ENCODE results near the gene DCANP1. TPM values are rescaled to one million over a fixed set of nuclear protein-coding genes. Genes with fewer than 3 reads are reported as not detected.

DCANP1 gene
- total RNA-seq, 4 donors from 2014 or later = 0.26 TPM; not detected in 3

GRCh38 chr5:135465391-135466122, 18.4 kb upstream of the DCANP1 start:
- no peak for DNase-seq (ENCODE audit: extremely low spot score)
- intact Hi-C loops (cut with DNase I) = loop anchor here (1.0 to 10.0 kb wide), 2 partner anchors 87 to 359 kb away; no protein-coding TSS in a partner anchor
- 68% methylated on average over 12 of the region's 12 CpGs for WGBS
- TF ChIP-seq POLR2A (IDR thresholded peaks at IDR 0.05; ENCODE audit: low read depth) (no peak), POLR2AphosphoS5 (IDR thresholded peaks at IDR 0.05) (no peak), EP300 (IDR thresholded peaks at IDR 0.05) (no peak)
- TF ChIP-seq, protein P1, sequence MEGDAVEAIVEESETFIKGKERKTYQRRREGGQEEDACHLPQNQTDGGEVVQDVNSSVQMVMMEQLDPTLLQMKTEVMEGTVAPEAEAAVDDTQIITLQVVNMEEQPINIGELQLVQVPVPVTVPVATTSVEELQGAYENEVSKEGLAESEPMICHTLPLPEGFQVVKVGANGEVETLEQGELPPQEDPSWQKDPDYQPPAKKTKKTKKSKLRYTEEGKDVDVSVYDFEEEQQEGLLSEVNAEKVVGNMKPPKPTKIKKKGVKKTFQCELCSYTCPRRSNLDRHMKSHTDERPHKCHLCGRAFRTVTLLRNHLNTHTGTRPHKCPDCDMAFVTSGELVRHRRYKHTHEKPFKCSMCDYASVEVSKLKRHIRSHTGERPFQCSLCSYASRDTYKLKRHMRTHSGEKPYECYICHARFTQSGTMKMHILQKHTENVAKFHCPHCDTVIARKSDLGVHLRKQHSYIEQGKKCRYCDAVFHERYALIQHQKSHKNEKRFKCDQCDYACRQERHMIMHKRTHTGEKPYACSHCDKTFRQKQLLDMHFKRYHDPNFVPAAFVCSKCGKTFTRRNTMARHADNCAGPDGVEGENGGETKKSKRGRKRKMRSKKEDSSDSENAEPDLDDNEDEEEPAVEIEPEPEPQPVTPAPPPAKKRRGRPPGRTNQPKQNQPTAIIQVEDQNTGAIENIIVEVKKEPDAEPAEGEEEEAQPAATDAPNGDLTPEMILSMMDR (IDR thresholded peaks at IDR 0.05) = no peak
- Histone ChIP-seq H3K36me3 (no peaks in the 10 kb centered on the region), H3K9me3 (no peaks in the 10 kb centered on the region), H3K27ac (replicated peaks in 1 of 4) (no peak overlapping the region), H3K4me3 (no peak overlapping the region), H3K4me1 (peaks cover 0 to 13% (median 11%) of the 10 kb centered on the region in 4 donors), H3K27me3 (peaks cover 0 to 72% (median 0%) of the 10 kb centered on the region in 4 donors)

- WGBS = 60% methylated on average over 2 of the region's 6 CpGs
- Histone ChIP-seq H3K4me3 (no peak overlapping the region), H3K27me3 (peaks cover 0 to 83% (median 0%) of the 10 kb centered on the region in 4 donors), H3K9me3 (no peaks in the 10 kb centered on the region), H3K36me3 (no peaks in the 10 kb centered on the region), H3K27ac (replicated peaks in 1 of 4) (no peak overlapping the region), H3K4me1 (peaks cover 0 to 13% (median 11%) of the 10 kb centered on the region in 4 donors)
- TF ChIP-seq POLR2AphosphoS5 (IDR thresholded peaks at IDR 0.05) = no peak
- TF ChIP-seq EP300 (IDR thresholded peaks at IDR 0.05) = no peak
- TF ChIP-seq POLR2A (IDR thresholded peaks at IDR 0.05; ENCODE audit: low read depth) = no peak
- intact Hi-C loops (cut with DNase I) = loop anchor here (10.0 kb wide), 1 partner anchor 362 kb away; no protein-coding TSS in a partner anchor
- DNase-seq (ENCODE audit: extremely low spot score) = no peak
Observed at GRCh38 chr5:135462304-135462703, 15.2 kb upstream of the DCANP1 start.

DNA sequence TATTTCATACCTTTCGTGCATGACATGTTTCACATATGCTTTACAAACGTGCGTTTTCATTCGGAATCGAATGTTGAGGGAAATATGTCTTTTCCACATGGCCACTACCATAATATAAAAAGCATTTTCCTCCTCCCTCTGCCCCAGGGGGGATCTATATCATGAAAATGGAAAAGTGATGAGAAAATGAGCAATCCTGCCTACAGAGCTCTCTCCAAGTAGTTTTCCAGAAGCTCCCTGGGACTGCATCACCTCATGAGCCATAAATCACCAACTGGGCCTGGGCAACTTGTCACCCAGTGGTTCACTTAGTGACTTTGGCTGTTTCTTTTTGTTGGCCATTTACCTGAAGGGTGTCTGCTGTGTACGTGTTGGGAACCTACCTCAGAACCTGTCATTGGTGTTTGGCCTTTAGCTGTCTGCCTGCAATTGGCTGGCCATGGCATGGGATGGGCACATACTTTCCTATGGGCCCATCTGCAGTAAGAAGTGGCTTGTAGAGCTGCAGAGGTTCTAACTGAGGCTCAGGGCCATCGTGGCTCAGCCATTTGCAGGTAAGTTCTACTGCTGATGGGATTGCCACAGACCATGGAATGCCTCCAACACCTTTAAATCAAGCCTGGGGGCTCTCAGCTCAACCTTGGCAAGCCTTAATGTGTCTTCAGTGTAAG, 14.5 kb upstream of the DCANP1 start:
- DNase-seq (ENCODE audit: extremely low spot score) = no peak
- 87% methylated on average over 7 of the region's 7 CpGs for WGBS
- no peaks in the 10 kb centered on the region for H3K36me3 ChIP-seq
- H3K27me3 ChIP-seq = peaks cover 0 to 83% (median 0%) of the 10 kb centered on the region in 4 donors
- H3K4me1 ChIP-seq = peaks cover 0 to 9% (median 8%) of the 10 kb centered on the region in 4 donors
- H3K4me3 ChIP-seq = no peak overlapping the region
- intact Hi-C loops (cut with DNase I) = loop anchor here (10.0 kb wide), 1 partner anchor 363 kb away; no protein-coding TSS in a partner anchor
- no peak overlapping the region for H3K27ac ChIP-seq (replicated peaks in 1 of 4)
- no peak for TF ChIP-seq POLR2AphosphoS5 (IDR thresholded peaks at IDR 0.05)
- TF ChIP-seq, protein P1 (IDR thresholded peaks at IDR 0.05) = no peak
- TF ChIP-seq EP300 (IDR thresholded peaks at IDR 0.05) = no peak
- no peak for TF ChIP-seq POLR2A (IDR thresholded peaks at IDR 0.05; ENCODE audit: low read depth)
- H3K9me3 ChIP-seq = no peaks in the 10 kb centered on the region

- no peak for TF ChIP-seq EP300 (IDR thresholded peaks at IDR 0.05)
- TF ChIP-seq, protein P1 (IDR thresholded peaks at IDR 0.05) = no peak
- no peak for TF ChIP-seq POLR2AphosphoS5 (IDR thresholded peaks at IDR 0.05)
- TF ChIP-seq POLR2A (IDR thresholded peaks at IDR 0.05; ENCODE audit: low read depth) = no peak
- Histone ChIP-seq H3K4me1 (no peaks in the 10 kb centered on the region), H3K36me3 (no peaks in the 10 kb centered on the region), H3K27me3 (peaks cover 0 to 84% (median 0%) of the 10 kb centered on the region in 4 donors), H3K9me3 (no peaks in the 10 kb centered on the region), H3K27ac (replicated peaks in 1 of 4) (no peak overlapping the region), H3K4me3 (no peak overlapping the region)
- intact Hi-C loops (cut with DNase I) = loop anchor here (10.0 kb wide), 1 partner anchor 364 kb away; no protein-coding TSS in a partner anchor
- DNase-seq (ENCODE audit: extremely low spot score) = no peak
- WGBS = 76% methylated on average over 8 of the region's 11 CpGs
Observed at GRCh38 chr5:135460246-135461033, 13.3 kb upstream of the DCANP1 start.

Measured in esophagus muscularis mucosa (tissue), 4 donors.